Right lobe of liver (tissue), 4 donors: ENCODE results near the gene PTGDS.

Experiments used
- CTCF ChIP-seq, 4 donors: fragments of 200-600 bp in 3 of 4; fragments of 450-650 bp in 1 of 4; IDR thresholded peaks; one replicate each; pipeline versions ENCODE4 v1.5.1 to v1.8.0; 2016 to 2022; ENCODE audit warnings: antibody characterized with exemption in 4 of 4, mild to moderate bottlenecking in 2 of 4
- POLR2A ChIP-seq: fragments of 450-650 bp; IDR thresholded peaks from one replicate; pipeline ENCODE4 v1.6.1; 2017; ENCODE audit warnings: antibody characterized with exemption, mild to moderate bottlenecking
- donor health status: DM: no; HTN: no; CAD: no.
- donor health status: DM: no; HTN: no; CAD: no.
- donor health status: DM: no; HTN: yes; CAD: no.

- TF ChIP-seq CTCF (IDR thresholded peaks at IDR 0.05) (no peak), POLR2A (no peak)
Observed at GRCh38 chr9:136972335-136972734, 5.0 kb upstream of the PTGDS start.
